GM13977 (cell line): Measurements from ENCODE around the gene MMRN1.

Source experiments
- DNase-seq: peaks from one replicate; pipeline ENCODE4 v3.0.0; 2012; ENCODE audit warnings: low spot score
- in situ Hi-C: fragments of 300-500 bp; cut with MboI; formaldehyde crosslinking; loops from one replicate; pipeline ENCODE4 v1.12.0; 2022; ENCODE audit warnings: low sequenced_read_pairs, low pct_unique_long_range_greater_than_20kb, mixed read lengths, inconsistent platforms; ENCODE audit not compliant: unreplicated experiment
- TF ChIP-seq, protein P1 (sequence below): IDR thresholded peaks from 2 replicates; pipeline ENCODE4 v1.5.1; 2012; ENCODE audit warnings: mild to moderate bottlenecking, control low read depth; ENCODE audit not compliant: insufficient read depth; ENCODE audit errors: extremely low read depth, missing control alignments

Gene MMRN1

DNA sequence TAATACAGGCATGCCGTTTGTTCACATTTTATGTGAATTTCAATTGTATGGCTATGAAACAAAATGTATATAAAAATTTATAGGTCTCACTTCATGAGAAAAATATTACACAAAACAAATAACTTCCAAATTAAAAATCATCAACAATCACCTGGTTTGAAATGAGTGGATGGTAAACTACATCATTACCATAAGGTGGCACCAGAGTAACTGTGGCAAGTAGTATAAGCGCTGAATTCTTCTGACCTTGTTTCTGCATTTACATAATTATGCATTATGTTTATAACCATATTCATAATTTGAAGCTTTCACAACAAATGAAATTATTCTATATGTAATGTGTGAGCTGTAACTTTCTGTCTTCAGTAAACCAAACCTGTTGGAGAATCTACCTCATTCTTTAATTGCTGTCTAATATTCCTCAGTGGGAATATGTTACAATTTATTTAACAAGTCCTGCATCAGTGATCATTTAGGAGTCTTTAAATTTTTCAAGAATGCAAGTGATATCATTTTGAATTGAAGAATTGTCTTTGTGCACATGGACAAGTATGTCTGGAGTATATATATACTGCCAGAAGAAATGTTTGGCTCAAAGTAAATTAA is 55.2 kb downstream of the MMRN1 start:
- no peak for DNase-seq
- in situ Hi-C loops, result no loop called here
- TF ChIP-seq, protein P1, sequence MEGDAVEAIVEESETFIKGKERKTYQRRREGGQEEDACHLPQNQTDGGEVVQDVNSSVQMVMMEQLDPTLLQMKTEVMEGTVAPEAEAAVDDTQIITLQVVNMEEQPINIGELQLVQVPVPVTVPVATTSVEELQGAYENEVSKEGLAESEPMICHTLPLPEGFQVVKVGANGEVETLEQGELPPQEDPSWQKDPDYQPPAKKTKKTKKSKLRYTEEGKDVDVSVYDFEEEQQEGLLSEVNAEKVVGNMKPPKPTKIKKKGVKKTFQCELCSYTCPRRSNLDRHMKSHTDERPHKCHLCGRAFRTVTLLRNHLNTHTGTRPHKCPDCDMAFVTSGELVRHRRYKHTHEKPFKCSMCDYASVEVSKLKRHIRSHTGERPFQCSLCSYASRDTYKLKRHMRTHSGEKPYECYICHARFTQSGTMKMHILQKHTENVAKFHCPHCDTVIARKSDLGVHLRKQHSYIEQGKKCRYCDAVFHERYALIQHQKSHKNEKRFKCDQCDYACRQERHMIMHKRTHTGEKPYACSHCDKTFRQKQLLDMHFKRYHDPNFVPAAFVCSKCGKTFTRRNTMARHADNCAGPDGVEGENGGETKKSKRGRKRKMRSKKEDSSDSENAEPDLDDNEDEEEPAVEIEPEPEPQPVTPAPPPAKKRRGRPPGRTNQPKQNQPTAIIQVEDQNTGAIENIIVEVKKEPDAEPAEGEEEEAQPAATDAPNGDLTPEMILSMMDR, result peak; percentile 22

DNA sequence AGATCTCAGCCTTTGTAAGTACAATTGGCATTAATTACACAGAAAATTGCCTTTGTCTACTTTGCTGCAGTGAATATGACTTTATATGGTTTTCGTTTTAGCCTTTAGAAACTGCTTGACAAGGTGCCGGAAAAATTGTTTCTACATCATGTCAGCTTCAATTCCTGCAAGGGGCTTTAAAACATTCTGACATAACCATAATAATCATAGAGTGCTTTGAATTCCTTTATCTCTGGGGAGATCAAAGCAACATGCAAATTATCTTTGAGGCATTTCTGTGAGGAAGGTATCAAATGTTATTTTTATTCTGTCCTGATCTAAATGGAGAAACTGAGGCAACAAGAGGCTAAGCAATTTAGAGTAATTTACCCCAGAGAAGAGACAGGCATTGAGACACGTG is 57.8 kb downstream of the MMRN1 start:
- in situ Hi-C loops, result no loop called here
- DNase-seq, result no peak
- TF ChIP-seq, protein P1, result no peak

DNA sequence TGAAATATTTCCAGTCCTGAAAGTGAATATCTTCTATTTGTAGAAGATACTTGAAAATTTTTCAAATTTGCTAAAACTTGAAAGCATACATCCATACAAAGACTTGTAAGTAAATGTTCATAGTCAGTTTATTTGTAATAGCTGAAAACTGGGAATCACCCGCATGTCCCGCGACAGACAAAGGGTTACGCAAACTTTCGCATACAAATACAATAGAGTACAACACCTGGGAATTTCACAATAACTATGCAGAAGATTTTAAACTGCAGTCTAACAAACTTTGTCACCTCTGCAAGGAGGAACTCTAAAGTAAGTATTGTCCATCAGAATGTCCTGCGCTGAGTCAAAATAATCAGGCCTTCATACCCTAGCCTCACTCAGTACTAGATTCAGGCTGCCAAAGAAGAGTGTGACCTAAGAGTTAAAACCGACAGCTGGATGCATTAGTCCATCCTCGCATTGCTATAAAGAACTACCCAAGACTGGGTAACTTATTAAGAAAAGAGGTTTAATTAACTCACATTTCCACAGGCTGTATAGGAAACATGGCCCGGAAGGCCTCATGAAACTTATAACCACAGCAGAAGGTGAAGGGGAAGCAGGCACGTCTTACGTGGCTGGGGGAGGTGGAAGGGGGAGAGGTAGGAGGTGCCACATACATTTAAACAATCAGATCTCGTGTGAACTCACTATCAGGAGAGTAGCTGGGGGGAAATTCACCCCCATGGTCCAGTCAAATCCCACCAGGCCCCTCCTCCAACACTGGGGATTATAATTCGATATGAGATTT is 60.4 kb downstream of the MMRN1 start:
- DNase-seq, result no peak
- TF ChIP-seq, protein P1, result no peak
- in situ Hi-C loops, result no loop called here

DNA sequence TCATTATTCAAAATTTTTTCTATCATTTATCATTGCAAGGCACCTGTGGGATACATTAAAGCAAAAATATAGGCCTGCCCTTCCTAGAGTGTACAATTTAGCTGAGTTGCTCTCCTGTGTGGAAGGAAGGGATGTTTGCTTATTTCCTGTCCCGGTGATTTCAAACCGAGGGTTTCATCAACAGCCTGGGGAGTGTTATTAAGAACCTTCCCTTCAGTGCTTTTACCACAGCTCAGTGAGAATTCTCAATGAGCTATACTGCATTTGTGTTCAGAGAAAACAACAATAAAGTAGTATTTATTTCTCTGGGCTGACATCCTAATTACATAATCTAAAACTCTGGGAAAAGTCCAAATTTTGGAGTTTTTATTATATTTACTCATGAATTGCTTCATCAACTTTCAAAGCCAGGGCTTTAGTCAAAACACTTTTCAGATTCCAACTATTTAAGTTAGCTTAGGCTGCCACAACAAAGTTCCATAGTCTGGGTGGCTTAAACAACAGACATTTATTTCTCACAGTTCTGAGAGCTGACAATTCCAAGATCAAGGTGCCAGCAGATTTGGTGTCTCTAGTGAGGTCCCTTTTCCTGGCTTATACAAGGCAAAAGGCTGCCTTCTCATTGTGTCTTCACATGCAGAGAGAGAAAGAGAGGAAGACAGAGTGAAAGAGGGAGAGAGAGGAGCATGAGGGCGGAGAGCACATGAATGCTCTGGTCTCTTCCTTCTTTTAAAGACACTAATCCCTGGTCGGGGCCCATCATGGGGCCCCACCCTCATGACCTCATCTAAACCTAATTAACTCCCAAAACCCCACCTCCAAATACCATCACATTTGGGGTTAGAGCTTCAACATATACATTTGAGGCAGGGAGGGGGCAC is 62.6 kb downstream of the MMRN1 start:
- TF ChIP-seq, protein P1, result no peak
- DNase-seq, result no peak

DNA sequence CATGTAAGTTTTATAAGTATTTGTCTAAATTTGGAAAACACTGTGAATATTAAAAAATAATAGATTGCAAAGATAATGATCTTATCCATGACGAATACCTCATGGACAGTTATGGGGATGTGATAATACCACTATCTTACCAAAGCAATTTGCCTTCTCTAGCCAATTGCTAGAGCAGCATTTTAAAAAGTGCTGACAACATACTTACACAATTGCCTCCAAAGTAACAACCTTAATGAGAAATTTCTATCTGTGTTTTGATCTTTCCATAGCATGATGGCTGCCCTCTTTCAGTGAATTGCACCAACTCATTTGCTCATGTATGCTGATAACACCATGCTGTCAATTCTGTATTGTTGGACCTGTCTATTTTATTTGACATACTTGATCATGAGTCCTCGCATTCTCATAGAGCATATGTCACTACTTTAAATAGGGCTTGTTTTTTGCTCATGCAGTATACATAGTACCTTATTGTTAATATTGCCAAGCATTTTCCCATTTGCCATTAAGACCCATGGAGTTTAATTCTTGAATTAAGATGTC is 87.2 kb downstream of the MMRN1 start:
- in situ Hi-C loops, result no loop called here
- no peak for DNase-seq
- TF ChIP-seq, protein P1, result no peak

More for the DNA sequence above, 62.6 kb downstream of the MMRN1 start:
- in situ Hi-C loops, result no loop called here

DNA sequence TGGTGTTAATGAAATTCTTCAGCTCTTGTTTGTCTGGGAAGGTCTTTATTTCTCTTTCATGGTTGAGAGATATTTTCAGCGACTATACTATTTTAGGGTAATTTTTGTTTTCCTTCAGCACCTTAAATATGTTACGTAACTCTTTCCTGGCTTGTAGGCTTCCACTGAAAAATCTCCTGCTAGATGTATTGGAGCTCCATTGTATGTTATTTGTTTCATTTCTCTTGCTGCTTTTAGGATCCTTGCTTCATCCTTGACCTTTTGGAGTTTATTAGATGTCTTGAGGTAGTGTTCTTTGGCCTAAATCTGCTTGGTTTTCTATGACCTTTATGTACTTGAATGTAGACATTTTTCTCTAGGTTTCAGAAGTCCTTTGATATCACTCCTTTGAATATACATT is 93.6 kb downstream of the MMRN1 start:
- DNase-seq, result no peak
- in situ Hi-C loops, result no loop called here

More for the DNA sequence above, 93.6 kb downstream of the MMRN1 start:
- TF ChIP-seq, protein P1, result no peak
